GM12875 (cell line): Measurements from ENCODE around the gene ENOX1.

Experiments used
- H3K4me3 ChIP-seq: one replicate; pipeline ENCODE4 v1.5.1; 2011; ENCODE audit warnings: low read depth, low read length, control low read depth
- CTCF ChIP-seq: IDR thresholded peaks from 2 replicates; pipeline ENCODE4 v1.5.1; 2011; ENCODE audit warnings: low read depth, mild to moderate bottlenecking, control low read depth, inconsistent platforms, low read length, moderate library complexity, borderline replicate concordance; ENCODE audit not compliant: insufficient read depth

ENOX1 gene

GRCh38 chr13:43307221-43307920, 479.4 kb downstream of the ENOX1 start:
- no peak for TF ChIP-seq CTCF
- H3K4me3 ChIP-seq = no peak overlapping the region

GRCh38 chr13:43306372-43306771, 480.4 kb downstream of the ENOX1 start:
- H3K4me3 ChIP-seq = no peak overlapping the region
- no peak for TF ChIP-seq CTCF

GRCh38 chr13:43305416-43305815, 481.4 kb downstream of the ENOX1 start:
- TF ChIP-seq CTCF = no peak
- H3K4me3 ChIP-seq = no peak overlapping the region

- no peak for TF ChIP-seq CTCF
- no peak overlapping the region for H3K4me3 ChIP-seq
Measured at GRCh38 chr13:43304945-43305344, 481.8 kb downstream of the ENOX1 start.

- no peak for TF ChIP-seq CTCF
- no peak overlapping the region for H3K4me3 ChIP-seq
Measured at GRCh38 chr13:43304449-43304848, 482.3 kb downstream of the ENOX1 start.

- peak; percentile 63 for TF ChIP-seq CTCF
- H3K4me3 ChIP-seq = no peak overlapping the region
Measured at GRCh38 chr13:43303033-43303729, 483.6 kb downstream of the ENOX1 start.

GRCh38 chr13:43301346-43301969, 485.3 kb downstream of the ENOX1 start:
- no peak for TF ChIP-seq CTCF
- no peak overlapping the region for H3K4me3 ChIP-seq
